ENCODE data around the gene DOHH.
"Not testable (repeated sequence)": the region's sequence is repeated elsewhere in the genome, so short reads cannot be mapped to it uniquely, and the experiment has no call there.

The DOHH gene

GRCh38 chr19:3509566-3509989 lies 9.1 kb upstream of the DOHH start:
- Histone ChIP-seq H3K9me3 (ENCODE audit: insufficient read depth, low read depth, low read length) (no peaks in the 10 kb centered on the region), H3K27me3 (ENCODE audit: insufficient read depth, low read length, poor library complexity, severe bottlenecking) (no peaks in the 10 kb centered on the region), H3K4me1 (ENCODE audit: insufficient read depth, low read length, poor library complexity, severe bottlenecking) (peaks cover 44% of the 10 kb centered on the region), H3F3A (ENCODE audit: low read depth) (no peaks in the 10 kb centered on the region), H2AFZ (ENCODE audit: low read length) (no peak overlapping the region), H4K20me1 (ENCODE audit: insufficient read depth, low read length, poor library complexity, severe bottlenecking) (peaks cover 79% of the 10 kb centered on the region), H3K79me2 (ENCODE audit: insufficient read depth, low read length) (peaks cover 85% of the 10 kb centered on the region), H3K9ac (ENCODE audit: low read depth, low read length, poor library complexity, severe bottlenecking) (peak overlapping the region; percentile 41), H3K4me3 (ENCODE audit: low read length, poor library complexity, severe bottlenecking) (peak overlapping the region; percentile 99), H3K36me3 (ENCODE audit: insufficient read depth, low read length) (no peaks in the 10 kb centered on the region), H3K9me2 (replicated peaks; ENCODE audit: low read depth, low read length) (no peaks in the 10 kb centered on the region), H3K4me2 (ENCODE audit: low read depth, low read length, poor library complexity, severe bottlenecking) (peak overlapping the region; percentile 100)
- TF ChIP-seq CTCF (conservative IDR thresholded peaks at IDR 0.05; ENCODE audit: low read length), result no peak
- TF ChIP-seq EZH2phosphoT487 (IDR thresholded peaks at IDR 0.05; ENCODE audit: borderline replicate concordance), result no peak

GRCh38 chr19:3508771-3509535 lies 8.5 kb upstream of the DOHH start:
- peak overlapping the region; percentile 41 for H3K9ac ChIP-seq (ENCODE audit: low read depth, low read length, poor library complexity, severe bottlenecking)
- H3K36me3 ChIP-seq (ENCODE audit: insufficient read depth, low read length), result no peaks in the 10 kb centered on the region
- H3K4me2 ChIP-seq (ENCODE audit: low read depth, low read length, poor library complexity, severe bottlenecking), result peak overlapping the region; percentile 100

GRCh38 chr19:3508121-3508661 lies 7.7 kb upstream of the DOHH start:
- peaks cover 65% of the 10 kb centered on the region for H4K20me1 ChIP-seq (ENCODE audit: insufficient read depth, low read length, poor library complexity, severe bottlenecking)
- H3K4me3 ChIP-seq (ENCODE audit: low read length, poor library complexity, severe bottlenecking), result peak overlapping the region; percentile 99
- H3K4me2 ChIP-seq (ENCODE audit: low read depth, low read length, poor library complexity, severe bottlenecking), result peak overlapping the region; percentile 100
- H3K9me3 ChIP-seq (ENCODE audit: insufficient read depth, low read depth, low read length); H3K27me3 ChIP-seq (ENCODE audit: insufficient read depth, low read length, poor library complexity, severe bottlenecking); H3K9me2 ChIP-seq (replicated peaks; ENCODE audit: low read depth, low read length); H3K36me3 ChIP-seq (ENCODE audit: insufficient read depth, low read length); H2AFZ ChIP-seq (ENCODE audit: low read length); H3F3A ChIP-seq (ENCODE audit: low read depth): not testable (repeated sequence)
- peak overlapping the region; percentile 41 for H3K9ac ChIP-seq (ENCODE audit: low read depth, low read length, poor library complexity, severe bottlenecking)
- peaks cover 71% of the 10 kb centered on the region for H3K79me2 ChIP-seq (ENCODE audit: insufficient read depth, low read length)
- peaks cover 44% of the 10 kb centered on the region for H3K4me1 ChIP-seq (ENCODE audit: insufficient read depth, low read length, poor library complexity, severe bottlenecking)

More at GRCh38 chr19:3508771-3509535, 8.5 kb upstream of the DOHH start:
- peaks cover 73% of the 10 kb centered on the region for H4K20me1 ChIP-seq (ENCODE audit: insufficient read depth, low read length, poor library complexity, severe bottlenecking)
- H3K4me1 ChIP-seq (ENCODE audit: insufficient read depth, low read length, poor library complexity, severe bottlenecking), result peaks cover 44% of the 10 kb centered on the region
- no peaks in the 10 kb centered on the region for H3K9me3 ChIP-seq (ENCODE audit: insufficient read depth, low read depth, low read length)
- H3F3A ChIP-seq (ENCODE audit: low read depth), result no peaks in the 10 kb centered on the region
- TF ChIP-seq EZH2phosphoT487 (IDR thresholded peaks at IDR 0.05; ENCODE audit: borderline replicate concordance) (no peak), CTCF (conservative IDR thresholded peaks at IDR 0.05; ENCODE audit: low read length) (no peak)
- no peaks in the 10 kb centered on the region for H3K27me3 ChIP-seq (ENCODE audit: insufficient read depth, low read length, poor library complexity, severe bottlenecking)
- no peaks in the 10 kb centered on the region for H3K9me2 ChIP-seq (replicated peaks; ENCODE audit: low read depth, low read length)
- peaks cover 78% of the 10 kb centered on the region for H3K79me2 ChIP-seq (ENCODE audit: insufficient read depth, low read length)
- H2AFZ ChIP-seq (ENCODE audit: low read length), result no peak overlapping the region
- H3K4me3 ChIP-seq (ENCODE audit: low read length, poor library complexity, severe bottlenecking), result peak overlapping the region; percentile 99
